SH-SY5Y (cell line): ENCODE results near the gene ARHGDIA.

Source experiments
- GATA2 ChIP-seq: IDR thresholded peaks from 2 replicates; pipeline ENCODE4 v1.6.1; 2011; ENCODE audit warnings: mild to moderate bottlenecking, low read depth, low read length
- GATA3 ChIP-seq: IDR thresholded peaks from 2 replicates; pipeline ENCODE4 v1.6.1; 2011; ENCODE audit warnings: low read depth, mild to moderate bottlenecking, low read length, moderate library complexity

- TF ChIP-seq GATA3 (no peak), GATA2 (no peak)
These were observed 18.9 kb downstream of the ARHGDIA start for GRCh38 chr17:81852237-81852636.
